Measurements from ENCODE around the gene OCRL.

GRCh38 chrX:129577473-129577872, 37.4 kb downstream of the OCRL start:
- TF ChIP-seq CTCF (IDR thresholded peaks at IDR 0.05) (no peak), POLR2A (IDR thresholded peaks at IDR 0.05) (no peak)

All from uterus (tissue), 2 donors.